Measurements from ENCODE around the gene PRPSAP1.
"Not testable (repeated sequence)": the region's sequence is repeated elsewhere in the genome, so short reads cannot be mapped to it uniquely, and the experiment has no call there.

Gene PRPSAP1

GRCh38 chr17:76360461-76360860 lies 6.7 kb upstream of the PRPSAP1 start:
- DNase-seq (ENCODE audit: low read depth in 2 of 2) = no peak

DNA sequence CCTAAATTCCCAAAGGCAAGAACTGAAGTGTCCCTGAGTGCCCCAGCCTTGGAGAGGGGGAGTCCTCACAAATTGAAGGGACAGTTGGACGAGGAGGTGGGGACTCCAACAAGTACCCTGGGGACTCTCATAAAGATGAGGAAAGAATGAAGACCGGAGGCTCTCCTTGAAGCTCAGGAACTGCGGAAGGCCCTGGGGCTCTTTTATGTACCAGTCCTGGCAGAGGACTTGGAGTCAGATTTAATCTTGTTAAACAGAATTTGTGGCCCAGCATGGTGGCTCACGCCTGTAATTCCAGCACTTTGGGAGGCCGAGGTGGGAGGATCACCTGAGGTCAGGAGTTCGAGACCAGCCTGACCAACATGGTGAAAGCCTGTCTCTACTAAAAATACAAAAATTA lies 6.1 kb upstream of the PRPSAP1 start:
- not testable (repeated sequence) for DNase-seq (ENCODE audit: low read depth in 2 of 2)

DNA sequence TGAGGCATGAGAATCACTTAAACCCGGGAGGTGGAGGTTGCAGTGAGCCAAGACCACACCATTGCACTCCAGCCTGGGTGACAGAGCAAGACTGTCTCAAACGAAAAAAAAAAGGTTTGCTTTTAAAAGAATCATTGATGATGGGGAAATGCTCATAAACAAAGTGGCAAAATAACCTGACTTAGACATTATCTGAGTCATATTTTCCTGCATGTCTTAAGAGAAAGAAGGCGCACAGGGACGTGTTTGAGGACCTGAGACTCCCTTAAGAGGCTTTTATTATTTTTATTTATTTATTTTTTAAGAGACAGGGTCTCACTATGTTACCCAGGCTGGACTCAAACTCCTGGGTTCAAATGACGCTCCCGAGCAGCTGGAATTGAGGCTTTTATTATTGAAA lies 5.7 kb upstream of the PRPSAP1 start:
- DNase-seq (ENCODE audit: low read depth in 2 of 2) = no peak

DNA sequence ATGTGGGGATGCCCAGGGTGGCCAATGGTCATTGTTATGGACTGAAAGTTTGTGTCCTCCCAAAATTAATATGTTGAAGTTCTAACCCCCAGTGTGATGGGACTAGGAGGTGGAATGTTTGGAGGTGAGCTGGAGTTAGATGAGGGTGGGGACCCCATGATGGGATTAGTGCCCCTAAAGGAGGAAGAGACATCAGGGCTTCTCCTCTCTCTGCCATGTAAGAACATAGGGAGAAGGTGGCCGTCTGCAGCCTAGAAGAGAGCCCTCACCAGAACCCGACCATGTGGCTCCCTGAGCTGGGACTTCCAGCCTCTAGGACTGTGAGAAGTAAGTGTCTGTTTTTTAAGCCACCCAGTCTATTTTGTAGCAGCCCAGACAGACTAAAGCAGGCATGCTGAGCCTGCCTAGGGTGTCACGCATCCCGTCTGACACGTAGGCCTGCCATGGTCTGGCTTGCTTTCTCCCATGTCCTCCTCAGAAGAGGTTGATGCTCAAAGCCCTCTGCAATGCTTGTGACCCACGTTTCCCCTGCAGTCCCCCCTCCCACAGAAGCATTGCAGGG lies 4.0 kb upstream of the PRPSAP1 start:
- no peak for DNase-seq (ENCODE audit: low read depth in 2 of 2)

- no peak for DNase-seq (ENCODE audit: low read depth in 2 of 2)
These were observed 3.2 kb upstream of the PRPSAP1 start for GRCh38 chr17:76356803-76357456.

DNA sequence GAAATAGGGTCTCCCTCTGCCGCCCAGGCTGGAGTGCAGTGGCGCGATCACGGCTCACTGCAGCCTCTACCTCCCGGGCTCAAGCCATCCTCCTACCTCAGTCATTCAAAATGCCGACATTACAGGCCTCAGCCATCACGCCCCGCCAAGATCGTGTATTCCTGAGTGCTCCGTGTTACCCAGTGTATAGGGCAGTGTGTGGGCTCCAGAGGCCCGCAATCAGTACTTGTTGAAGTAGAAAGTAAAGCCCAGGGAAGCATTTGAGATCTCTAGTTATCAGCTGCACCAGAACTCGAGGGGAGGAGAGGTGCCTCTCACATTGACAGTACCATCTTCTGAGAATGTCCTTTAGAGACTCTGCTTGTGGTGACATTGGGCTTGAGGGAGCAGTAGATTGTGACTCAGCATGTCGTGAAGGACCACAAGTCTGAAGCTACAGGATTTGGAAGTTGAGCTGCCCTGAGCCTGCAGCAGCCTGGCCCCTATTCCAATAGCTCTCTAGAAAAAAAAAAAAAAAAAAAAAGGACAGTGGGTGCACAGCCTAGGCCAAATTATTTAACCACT lies 1.1 kb upstream of the PRPSAP1 start:
- DNase-seq (ENCODE audit: low read depth in 2 of 2) = no peak

DNA sequence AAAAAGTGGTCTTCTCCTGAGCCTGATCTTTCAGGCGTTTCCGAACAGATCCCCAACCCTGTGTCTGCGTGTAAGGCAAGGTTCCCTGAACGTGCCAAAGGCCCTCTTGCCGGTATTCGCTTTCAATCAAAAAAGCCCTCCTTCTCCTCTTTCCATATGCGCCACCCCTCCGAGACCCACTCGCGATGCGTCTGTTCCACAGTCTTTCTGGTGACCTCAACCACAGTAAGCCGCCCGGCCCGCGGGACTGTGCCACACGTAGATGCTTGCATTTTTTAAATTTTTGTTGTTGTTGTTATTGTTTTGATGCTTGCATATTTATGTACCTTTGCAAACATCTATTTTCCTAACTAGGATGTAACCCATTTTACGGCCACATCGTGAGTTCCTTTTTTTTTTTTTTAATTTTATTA lies 607 bp upstream of the PRPSAP1 start:
- no peak for DNase-seq (ENCODE audit: low read depth in 2 of 2)

GRCh38 chr17:76353004-76353598 lies 615 bp downstream of the PRPSAP1 start:
- DNase-seq (ENCODE audit: low read depth in 2 of 2) = peak in 1 of 2 donors; percentile 7

GRCh38 chr17:76351526-76352071 lies 2.1 kb downstream of the PRPSAP1 start:
- no peak for DNase-seq (ENCODE audit: low read depth in 2 of 2)

DNA sequence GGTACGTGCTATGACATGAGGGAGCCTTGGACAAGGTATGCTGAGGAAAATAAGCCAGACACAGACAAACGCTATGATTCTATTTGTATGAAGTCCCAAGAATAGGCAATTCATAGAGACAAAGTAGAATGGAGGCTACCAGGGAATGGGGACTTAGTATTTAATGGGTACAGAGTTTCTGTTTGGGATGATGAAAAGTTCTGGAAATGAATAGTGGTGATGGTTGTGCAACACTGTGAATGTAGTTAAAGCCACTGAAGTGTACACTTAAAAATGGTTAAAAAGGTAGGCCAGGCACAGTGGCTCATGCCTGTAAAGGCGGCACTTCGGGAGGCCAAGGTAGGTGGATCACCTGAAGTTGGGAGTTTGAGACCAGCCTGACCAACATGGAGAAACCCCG lies 3.3 kb downstream of the PRPSAP1 start:
- no peak for DNase-seq (ENCODE audit: low read depth in 2 of 2)

- not testable (repeated sequence) for DNase-seq (ENCODE audit: low read depth in 2 of 2)
These were observed 6.8 kb downstream of the PRPSAP1 start for GRCh38 chr17:76346936-76347335.

GRCh38 chr17:76345377-76345974 lies 8.2 kb downstream of the PRPSAP1 start:
- no peak for DNase-seq (ENCODE audit: low read depth in 2 of 2)

DNA sequence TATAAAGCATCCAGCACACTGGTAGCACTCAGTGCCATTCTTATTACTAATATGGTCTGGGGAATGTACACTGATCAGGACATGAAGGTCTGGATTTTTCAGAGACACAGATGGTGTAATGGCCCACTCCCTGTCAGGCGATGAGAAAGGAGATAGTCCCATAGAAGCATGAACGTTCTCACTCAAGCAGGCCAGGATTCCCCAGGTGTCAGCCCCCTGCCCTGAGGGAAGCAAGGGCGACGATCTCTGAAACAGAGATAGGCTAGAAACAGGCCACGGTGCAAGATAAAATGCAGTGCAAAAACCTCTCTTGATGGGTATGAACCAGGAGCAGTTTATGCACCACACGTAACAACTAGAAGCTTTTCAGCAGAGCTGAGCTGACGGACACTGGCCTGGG lies 10.6 kb downstream of the PRPSAP1 start:
- no peak for DNase-seq (ENCODE audit: low read depth in 2 of 2)

DNA sequence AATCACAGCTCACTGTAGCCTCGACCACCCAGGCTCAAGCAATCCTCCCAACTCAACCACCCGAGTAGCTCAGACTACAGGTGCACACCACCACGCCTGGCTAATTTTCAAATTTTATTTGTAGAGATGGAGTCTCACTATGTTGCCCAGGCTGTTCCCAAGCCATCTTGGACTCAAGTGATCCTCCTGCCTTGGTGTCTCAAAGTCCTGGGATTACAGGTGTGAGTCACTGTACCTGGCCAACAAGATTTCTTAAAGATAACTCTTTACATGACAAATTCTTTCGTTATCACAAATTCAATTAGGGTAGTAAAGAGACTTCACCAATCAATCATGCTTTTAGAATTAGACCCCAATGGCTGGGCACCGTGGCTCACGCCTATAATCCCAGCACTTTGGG lies 12.4 kb downstream of the PRPSAP1 start:
- no peak for DNase-seq (ENCODE audit: low read depth in 2 of 2)

- no peak for DNase-seq (ENCODE audit: low read depth in 2 of 2)
These were observed 16.3 kb downstream of the PRPSAP1 start for GRCh38 chr17:76337413-76337777.

- no peak for DNase-seq (ENCODE audit: low read depth in 2 of 2)
These were observed 16.8 kb downstream of the PRPSAP1 start for GRCh38 chr17:76336756-76337412.

GRCh38 chr17:76335716-76336381 lies 17.9 kb downstream of the PRPSAP1 start:
- no peak for DNase-seq (ENCODE audit: low read depth in 2 of 2)

- DNase-seq (ENCODE audit: low read depth in 2 of 2) = no peak
These were observed 19.8 kb downstream of the PRPSAP1 start for GRCh38 chr17:76333673-76334505.

- DNase-seq (ENCODE audit: low read depth in 2 of 2) = no peak
These were observed 22.6 kb downstream of the PRPSAP1 start for GRCh38 chr17:76331083-76331482.

- DNase-seq (ENCODE audit: low read depth in 2 of 2) = no peak
These were observed 24.1 kb downstream of the PRPSAP1 start for GRCh38 chr17:76329664-76330063.

DNA sequence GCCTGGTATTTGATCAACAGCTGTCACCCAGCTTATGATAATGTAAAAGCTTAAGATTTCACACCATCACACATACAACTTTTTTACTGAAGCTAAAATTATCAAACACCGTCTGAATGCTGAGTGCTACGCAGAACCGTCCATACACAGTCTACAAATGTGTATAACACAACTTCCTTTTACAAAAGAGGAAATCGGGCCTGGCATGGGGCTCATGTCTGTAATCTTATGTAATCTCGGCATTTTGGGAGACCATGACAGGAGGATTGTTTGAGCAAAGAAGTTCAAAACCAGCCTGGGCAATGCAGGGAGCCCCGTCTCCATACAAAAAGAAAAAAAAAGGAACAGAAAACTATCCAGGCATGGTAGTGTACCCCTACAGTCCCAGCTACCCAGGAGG lies 26.0 kb downstream of the PRPSAP1 start:
- DNase-seq (ENCODE audit: low read depth in 2 of 2) = no peak
